HepG2 (cell line): ENCODE results near the gene RABGAP1L. TPM values are rescaled to one million over a fixed set of nuclear protein-coding genes. Genes with fewer than 3 reads are reported as not detected.
A peak's percentile ranks its signal among the peaks of the same experiment; 100 is the strongest.

Experiments used
- ATAC-seq: fragments of 200-7000 bp; cut with Tn5 transposase; 3 replicates; pipeline ENCODE4 v1.9.1; 2020; ENCODE audit warnings: mild to moderate bottlenecking, moderate library complexity
- BruUV-seq: library from RNA; stranded (reverse); fragments of 400-500 nt; replicated peaks from 2 replicates; lab custom pipeline; 2021; lab: Mats Ljungman, UMichigan
- CTCF ChIA-PET: fragments of 300-600 bp; formaldehyde crosslinking; extraction: SDS; loops from one replicate; lab custom pipeline; 2021; ENCODE audit warnings: low total read pairs, inconsistent platforms, low intra/inter-chr PET ratio; lab: Yijun Ruan, JAX
- POLR2A ChIA-PET: fragments of 350-600 bp; sonication (Branson Sonifier 250); formaldehyde crosslinking; loops from one replicate; lab custom pipeline; 2020; ENCODE audit warnings: antibody characterized with exemption, inconsistent platforms; lab: Yijun Ruan, JAX
- DNase-seq: peaks from one replicate; pipeline ENCODE4 v3.0.0-alpha.2; 2015; ENCODE audit warnings: low spot score
- FAIRE-seq: peaks from 3 replicates; lab custom pipeline; 2011; peaks lifted over from hg19 to GRCh38; lab: Jason Lieb, UNC
- H2AFZ ChIP-seq: one replicate; pipeline ENCODE4 v1.6.1; 2011; ENCODE audit warnings: low read length, inconsistent platforms
- H3K27ac ChIP-seq: fragments of 300-600 bp; 3 replicates; pipeline ENCODE4 v1.8.0; 2011; ENCODE audit warnings: mixed run types, mild to moderate bottlenecking, mixed read lengths, low read length, inconsistent platforms; ENCODE audit not compliant: insufficient read depth; ENCODE audit errors: extremely low read length
- H3K27me3 ChIP-seq, 2 experiments: fragments of 200-600 bp in 1 of 2; 2 replicates in 1 of 2; 3 replicates in 1 of 2; pipeline versions ENCODE4 v1.6.0 to v1.8.0; 2011; ENCODE audit warnings: low read length in 2 of 2, mild to moderate bottlenecking in 2 of 2, moderate library complexity in 2 of 2, inconsistent platforms in 1 of 2; ENCODE audit not compliant: insufficient read depth in 2 of 2, control insufficient read depth in 1 of 2
- H3K36me3 ChIP-seq, 2 experiments: fragments of 200-600 bp in 1 of 2; replicated peaks in 1 of 2; 2 replicates in 1 of 2; 3 replicates in 1 of 2; pipeline versions ENCODE4 v1.5.1 to v1.8.0; 2011; ENCODE audit warnings: low read length in 2 of 2, inconsistent platforms in 1 of 2; ENCODE audit not compliant: insufficient read depth in 2 of 2, control insufficient read depth in 1 of 2
- H3K4me1 ChIP-seq: 2 replicates; pipeline ENCODE4 v1.5.1; 2012; ENCODE audit warnings: low read length, inconsistent platforms; ENCODE audit not compliant: insufficient read depth
- H3K4me2 ChIP-seq: 2 replicates; pipeline ENCODE4 v1.6.0; 2011; ENCODE audit warnings: low read depth, low read length, inconsistent platforms
- H3K4me3 ChIP-seq, 3 experiments: fragments of 200-600 bp in 1 of 3; sonication (generic), shearing (Covaris generic) in 1 of 3; replicated peaks in 1 of 3; 2 replicates each; pipeline ENCODE4 v1.5.1; 2011 to 2016; ENCODE audit warnings: low read length in 3 of 3, inconsistent platforms in 2 of 3, low read depth in 2 of 3, mild to moderate bottlenecking in 2 of 3, control low read depth in 1 of 3, mixed read lengths in 1 of 3; ENCODE audit not compliant: insufficient read depth in 1 of 3
- H3K79me2 ChIP-seq: one replicate; pipeline ENCODE4 v1.6.1; 2011; ENCODE audit warnings: low read length, inconsistent platforms; ENCODE audit not compliant: insufficient read depth
- H3K9ac ChIP-seq: 2 replicates; pipeline ENCODE4 v1.6.0; 2011; ENCODE audit warnings: mild to moderate bottlenecking, low read depth, low read length, inconsistent platforms; ENCODE audit not compliant: insufficient read depth
- H3K9me3 ChIP-seq: 2 replicates; pipeline ENCODE4 v1.5.1; 2012; ENCODE audit warnings: mild to moderate bottlenecking, low read length
- H4K20me1 ChIP-seq: 2 replicates; pipeline ENCODE4 v1.6.0; 2011; ENCODE audit warnings: inconsistent platforms, mild to moderate bottlenecking, low read length, moderate library complexity; ENCODE audit not compliant: insufficient read depth
- ATF1 ChIP-seq: IDR thresholded peaks from 2 replicates; pipeline ENCODE4 v1.6.1; 2016; ENCODE audit warnings: mild to moderate bottlenecking, control low read depth
- CBFB ChIP-seq: sonication (generic); formaldehyde crosslinking; IDR thresholded peaks from 2 replicates; pipeline ENCODE4 v1.4.0; 2020; ENCODE audit warnings: missing genetic modification reagents
- CCDC6 ChIP-seq: sonication (generic); formaldehyde crosslinking; IDR thresholded peaks from 2 replicates; pipeline ENCODE4 v1.8.1; 2022; ENCODE audit warnings: mild to moderate bottlenecking, missing genetic modification reagents, moderate library complexity
- CEBPB ChIP-seq: IDR thresholded peaks from 2 replicates; pipeline ENCODE4 v1.6.1; 2011; ENCODE audit warnings: low read depth, low read length, improper control_type of control experiment, borderline replicate concordance
- CHD2 ChIP-seq: IDR thresholded peaks from 2 replicates; pipeline ENCODE4 v1.6.1; 2011; ENCODE audit warnings: low read depth, low read length, improper control_type of control experiment
- MBNL3 ChIP-seq: fragments of 250-450 bp; sonication (Bioruptor Pico); conservative IDR thresholded peaks from 2 replicates; pipeline ENCODE4 v1.8.0; 2022; ENCODE audit warnings: mild to moderate bottlenecking, inconsistent platforms
- MXD3 ChIP-seq: IDR thresholded peaks from 2 replicates; pipeline ENCODE4 v1.6.1; 2016; ENCODE audit warnings: mild to moderate bottlenecking, missing biosample characterization, missing genetic modification reagents
- REL ChIP-seq: sonication (generic); formaldehyde crosslinking; conservative IDR thresholded peaks from 2 replicates; pipeline ENCODE4 v1.8.0; 2022; ENCODE audit warnings: mild to moderate bottlenecking, missing genetic modification reagents, moderate library complexity
- SMYD3 ChIP-seq: sonication (generic); formaldehyde crosslinking; IDR thresholded peaks from 2 replicates; pipeline ENCODE4 v1.8.1; 2023; ENCODE audit warnings: mild to moderate bottlenecking, missing genetic modification reagents
- SP5 ChIP-seq: IDR thresholded peaks from 2 replicates; pipeline ENCODE4 v1.6.1; 2016; ENCODE audit warnings: low read depth, borderline replicate concordance
- STAG1 ChIP-seq: sonication (generic); formaldehyde crosslinking; IDR thresholded peaks from 2 replicates; pipeline ENCODE4 v1.4.0; 2020; ENCODE audit warnings: missing genetic modification reagents
- TBX2 ChIP-seq: sonication (generic); formaldehyde crosslinking; IDR thresholded peaks from 2 replicates; pipeline ENCODE4 v1.5.0; 2020; ENCODE audit warnings: missing genetic modification reagents, mild to moderate bottlenecking, borderline replicate concordance
- ZNF557 ChIP-seq: sonication (generic); formaldehyde crosslinking; IDR thresholded peaks from 2 replicates; pipeline ENCODE4 v1.4.0; 2020; ENCODE audit warnings: missing genetic modification reagents
- ZNF644 ChIP-seq: IDR thresholded peaks from 2 replicates; pipeline ENCODE4 v1.6.1; 2016; ENCODE audit warnings: low read depth
- ZNF782 ChIP-seq: sonication (generic); formaldehyde crosslinking; IDR thresholded peaks from 2 replicates; pipeline ENCODE4 v1.4.0; 2020; ENCODE audit warnings: missing genetic modification reagents, mild to moderate bottlenecking, borderline replicate concordance
- WGBS: methylation state at CpG from one replicate; pipeline ENCODE4 v1.1.6; 2017; ENCODE audit warnings: low lambda C conversion rate; 5-methylcytosine and 5-hydroxymethylcytosine counted together
- in situ Hi-C: cut with HindIII; loops from 2 replicates; pipeline ENCODE4 v1.10.0; 2017; ENCODE audit warnings: low pct_unique_long_range_greater_than_20kb; ENCODE audit not compliant: extremely low pct_ligation_motif_present
- intact Hi-C: fragments of 100-400 bp; cut with micrococcal nuclease; formaldehyde crosslinking; loops from one replicate; pipeline ENCODE4 v1.10.0; 2022; ENCODE audit not compliant: unreplicated experiment
- polyA plus RNA-seq, 8 experiments: library from polyadenylated mRNA; depleted of rRNA in 3 of 8; stranded (reverse) in 7 of 8; unstranded in 1 of 8; fragments of >200 nt; fragmentation: Illumina TruSeq in 4 of 8; extraction: Trizol in 4 of 8; gene quantifications; 2 replicates each; pipeline versions ENCODE4 v1.2.1 to v1.2.3, GENCODE V29; 2011 to 2016; ENCODE audit warnings: low read depth in 4 of 8, missing spikeins in 1 of 8, mixed read lengths in 1 of 8; ENCODE audit not compliant: insufficient read depth in 1 of 8
- total RNA-seq, 5 experiments: library from RNA; depleted of rRNA; stranded (reverse); fragments of >200 nt; fragmentation: Illumina TruSeq; extraction: Trizol; gene quantifications; 2 replicates each; pipeline ENCODE4 v1.2.3, GENCODE V29; 2016; ENCODE audit warnings: low read depth in 1 of 5
- TF ChIP-seq, protein P1 (sequence below): sonication (generic); formaldehyde crosslinking; IDR thresholded peaks from 2 replicates; pipeline ENCODE4 v1.5.1; 2020; ENCODE audit warnings: mild to moderate bottlenecking, missing genetic modification reagents, moderate library complexity
- TF ChIP-seq, protein P2 (sequence below): sonication (generic); formaldehyde crosslinking; IDR thresholded peaks from 2 replicates; pipeline ENCODE4 v1.8.1; 2023; ENCODE audit warnings: mild to moderate bottlenecking, missing genetic modification reagents
- TF ChIP-seq, protein P3 (sequence below): fragments of 450-650 bp; IDR thresholded peaks from 2 replicates; pipeline ENCODE4 v1.6.1; 2016

Gene RABGAP1L
- total and polyA plus RNA-seq, 2 of the 13 experiments (the other 11 are each of a cell fraction or from before 2014, with no cell fraction given): 7.9 to 22.6 TPM

GRCh38 chr1:174663358-174663757 is 504.0 kb downstream of the RABGAP1L start (continued):
- TF ChIP-seq, protein P1, sequence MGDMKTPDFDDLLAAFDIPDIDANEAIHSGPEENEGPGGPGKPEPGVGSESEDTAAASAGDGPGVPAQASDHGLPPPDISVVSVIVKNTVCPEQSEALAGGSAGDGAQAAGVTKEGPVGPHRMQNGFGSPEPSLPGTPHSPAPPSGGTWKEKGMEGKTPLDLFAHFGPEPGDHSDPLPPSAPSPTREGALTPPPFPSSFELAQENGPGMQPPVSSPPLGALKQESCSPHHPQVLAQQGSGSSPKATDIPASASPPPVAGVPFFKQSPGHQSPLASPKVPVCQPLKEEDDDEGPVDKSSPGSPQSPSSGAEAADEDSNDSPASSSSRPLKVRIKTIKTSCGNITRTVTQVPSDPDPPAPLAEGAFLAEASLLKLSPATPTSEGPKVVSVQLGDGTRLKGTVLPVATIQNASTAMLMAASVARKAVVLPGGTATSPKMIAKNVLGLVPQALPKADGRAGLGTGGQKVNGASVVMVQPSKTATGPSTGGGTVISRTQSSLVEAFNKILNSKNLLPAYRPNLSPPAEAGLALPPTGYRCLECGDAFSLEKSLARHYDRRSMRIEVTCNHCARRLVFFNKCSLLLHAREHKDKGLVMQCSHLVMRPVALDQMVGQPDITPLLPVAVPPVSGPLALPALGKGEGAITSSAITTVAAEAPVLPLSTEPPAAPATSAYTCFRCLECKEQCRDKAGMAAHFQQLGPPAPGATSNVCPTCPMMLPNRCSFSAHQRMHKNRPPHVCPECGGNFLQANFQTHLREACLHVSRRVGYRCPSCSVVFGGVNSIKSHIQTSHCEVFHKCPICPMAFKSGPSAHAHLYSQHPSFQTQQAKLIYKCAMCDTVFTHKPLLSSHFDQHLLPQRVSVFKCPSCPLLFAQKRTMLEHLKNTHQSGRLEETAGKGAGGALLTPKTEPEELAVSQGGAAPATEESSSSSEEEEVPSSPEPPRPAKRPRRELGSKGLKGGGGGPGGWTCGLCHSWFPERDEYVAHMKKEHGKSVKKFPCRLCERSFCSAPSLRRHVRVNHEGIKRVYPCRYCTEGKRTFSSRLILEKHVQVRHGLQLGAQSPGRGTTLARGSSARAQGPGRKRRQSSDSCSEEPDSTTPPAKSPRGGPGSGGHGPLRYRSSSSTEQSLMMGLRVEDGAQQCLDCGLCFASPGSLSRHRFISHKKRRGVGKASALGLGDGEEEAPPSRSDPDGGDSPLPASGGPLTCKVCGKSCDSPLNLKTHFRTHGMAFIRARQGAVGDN (CRISPR knock-in tag): no peak
- TF ChIP-seq CHD2 (no peak), CEBPB (no peak), ZNF782 (CRISPR knock-in tag) (no peak)

DNA sequence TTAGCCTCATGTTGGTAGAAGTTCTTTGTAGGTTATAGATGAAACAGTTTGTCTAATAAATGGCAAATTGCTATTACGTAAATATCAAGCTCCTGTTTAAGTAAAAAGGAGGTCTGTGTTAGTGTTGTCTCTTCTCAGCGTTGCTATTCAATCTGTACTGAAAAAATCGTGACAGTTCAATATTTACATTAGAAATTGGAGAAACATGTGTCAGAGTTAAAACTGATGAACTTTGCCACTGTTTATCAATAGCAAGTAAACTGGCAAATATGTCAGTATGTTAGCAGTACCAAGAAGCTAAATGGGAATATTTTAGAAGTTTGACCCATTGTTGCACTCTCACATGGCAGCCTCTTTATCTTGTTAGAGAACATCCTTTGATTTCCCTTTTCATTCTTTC is 506.9 kb downstream of the RABGAP1L start:
- peak; percentile 98 for ATAC-seq
- peak overlapping the region; percentile 57 for H3K9ac ChIP-seq
- peak overlapping the region; percentile 84 for H3K27ac ChIP-seq
- H3K36me3 ChIP-seq: no peaks in the 10 kb centered on the region
- peak; percentile 85 for DNase-seq
- no peaks in the 10 kb centered on the region for H3K9me3 ChIP-seq
- in situ Hi-C loops: no loop called here
- FAIRE-seq: peak; percentile 56
- peak overlapping the region in 2 of 3 experiments; percentile 13 to 27; a peak in 2 of 6 replicates for H3K4me3 ChIP-seq
- no peaks in the 10 kb centered on the region for H3K27me3 ChIP-seq
- intact Hi-C loops: loop anchor here (10.0 kb wide), 1 partner anchor 401 kb away; no protein-coding TSS in a partner anchor
- CTCF ChIA-PET: no interaction called here
- WGBS: 4% methylated on average over 3 of the region's 3 CpGs
- no TSS peak for BruUV-seq
- no peak overlapping the region for H2AFZ ChIP-seq
- no peaks in the 10 kb centered on the region for H4K20me1 ChIP-seq
- peak overlapping the region; percentile 56 for H3K4me2 ChIP-seq
- POLR2A ChIA-PET: no interaction called here
- H3K4me1 ChIP-seq: peaks cover 35% of the 10 kb centered on the region
- no peaks in the 10 kb centered on the region for H3K79me2 ChIP-seq
- no peak for TF ChIP-seq CCDC6
- TF ChIP-seq, protein P2, sequence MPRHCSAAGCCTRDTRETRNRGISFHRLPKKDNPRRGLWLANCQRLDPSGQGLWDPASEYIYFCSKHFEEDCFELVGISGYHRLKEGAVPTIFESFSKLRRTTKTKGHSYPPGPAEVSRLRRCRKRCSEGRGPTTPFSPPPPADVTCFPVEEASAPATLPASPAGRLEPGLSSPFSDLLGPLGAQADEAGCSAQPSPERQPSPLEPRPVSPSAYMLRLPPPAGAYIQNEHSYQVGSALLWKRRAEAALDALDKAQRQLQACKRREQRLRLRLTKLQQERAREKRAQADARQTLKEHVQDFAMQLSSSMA (CRISPR knock-in tag): no peak
- TF ChIP-seq MBNL3 (CRISPR knock-in tag): no peak
- 0 out of 2 replicates have a peak, but pooled peaks have one; percentile 22 for TF ChIP-seq CBFB (CRISPR knock-in tag)
- TF ChIP-seq ATF1 (CRISPR knock-in tag): peak; percentile 62; the same call in 1 of the 2 replicates
- TF ChIP-seq STAG1 (CRISPR knock-in tag): peak; percentile 19
- TF ChIP-seq, protein P3, sequence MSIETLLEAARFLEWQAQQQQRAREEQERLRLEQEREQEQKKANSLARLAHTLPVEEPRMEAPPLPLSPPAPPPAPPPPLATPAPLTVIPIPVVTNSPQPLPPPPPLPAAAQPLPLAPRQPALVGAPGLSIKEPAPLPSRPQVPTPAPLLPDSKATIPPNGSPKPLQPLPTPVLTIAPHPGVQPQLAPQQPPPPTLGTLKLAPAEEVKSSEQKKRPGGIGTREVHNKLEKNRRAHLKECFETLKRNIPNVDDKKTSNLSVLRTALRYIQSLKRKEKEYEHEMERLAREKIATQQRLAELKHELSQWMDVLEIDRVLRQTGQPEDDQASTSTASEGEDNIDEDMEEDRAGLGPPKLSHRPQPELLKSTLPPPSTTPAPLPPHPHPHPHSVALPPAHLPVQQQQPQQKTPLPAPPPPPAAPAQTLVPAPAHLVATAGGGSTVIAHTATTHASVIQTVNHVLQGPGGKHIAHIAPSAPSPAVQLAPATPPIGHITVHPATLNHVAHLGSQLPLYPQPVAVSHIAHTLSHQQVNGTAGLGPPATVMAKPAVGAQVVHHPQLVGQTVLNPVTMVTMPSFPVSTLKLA: peak; percentile 46; the same call in 1 of the 2 replicates
- TF ChIP-seq REL (CRISPR knock-in tag): no peak
- TF ChIP-seq TBX2 (CRISPR knock-in tag): peak; percentile 67
- TF ChIP-seq SP5 (CRISPR knock-in tag): 0 out of 2 replicates have a peak, but pooled peaks have one; percentile 27
- no peak for TF ChIP-seq ZNF557
- 0 out of 2 replicates have a peak, but pooled peaks have one; percentile 25 for TF ChIP-seq SMYD3 (CRISPR knock-in tag)
- peak; percentile 43; the same call in 1 of the 2 replicates for TF ChIP-seq ZNF644 (CRISPR knock-in tag)
- no peak for TF ChIP-seq MXD3
